ENCODE results near the gene ZIC5.

DNA sequence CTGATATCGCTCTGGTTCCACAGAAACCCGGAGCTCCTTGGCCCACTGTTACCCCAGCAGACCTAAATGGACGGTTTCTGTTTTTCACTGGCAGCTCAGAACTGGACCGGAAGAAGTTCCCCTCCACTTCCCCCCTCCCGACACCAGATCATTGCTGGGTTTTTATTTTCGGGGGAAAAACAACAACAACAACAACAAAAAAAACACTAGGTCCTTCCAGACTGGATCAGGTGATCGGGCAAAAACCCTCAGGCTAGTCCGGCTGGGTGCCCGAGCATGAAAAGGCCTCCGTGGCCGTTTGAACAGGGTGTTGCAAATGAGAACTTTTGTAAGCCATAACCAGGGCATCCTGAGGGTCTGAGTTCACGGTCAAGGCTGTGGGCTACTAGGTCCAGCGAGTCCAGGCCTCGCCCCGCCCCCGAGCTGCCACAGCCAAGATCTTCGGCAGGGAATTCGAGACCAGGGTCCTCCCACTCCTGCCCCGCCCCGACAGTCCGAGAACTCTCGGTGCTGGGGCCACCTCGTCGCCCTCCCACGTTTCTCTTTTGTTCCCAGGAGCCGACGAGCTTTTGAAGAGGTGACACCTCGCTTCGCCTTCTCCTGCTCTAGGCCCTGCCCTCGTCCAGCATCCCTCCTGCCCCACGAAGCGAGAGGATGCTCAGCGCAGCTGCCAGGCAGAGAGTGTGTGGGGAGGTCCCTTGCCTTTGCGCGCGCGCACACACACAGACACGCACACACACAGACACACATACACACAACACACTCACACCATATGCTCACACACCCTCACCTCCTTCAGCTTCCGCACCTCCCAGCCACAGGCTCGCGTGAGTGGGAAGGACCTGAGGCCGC is 18.8 kb upstream of the ZIC5 start:
- TF ChIP-seq BHLHE40 (IDR thresholded peaks at IDR 0.05; ENCODE audit: low read depth, low read length) (no peak), POLR2A (IDR thresholded peaks at IDR 0.05; ENCODE audit: low read depth, low read length) (no peak), MAFK (IDR thresholded peaks at IDR 0.05; ENCODE audit: low read depth, low read length) (no peak), RAD21 (IDR thresholded peaks at IDR 0.05; ENCODE audit: low read length) (no peak), RCOR1 (IDR thresholded peaks at IDR 0.05; ENCODE audit: insufficient replicate concordance, low read length) (no peak), MXI1 (IDR thresholded peaks at IDR 0.05; ENCODE audit: borderline replicate concordance, low read depth, low read length) (no peak), CEBPB (IDR thresholded peaks at IDR 0.05; ENCODE audit: low read depth, low read length) (no peak), SMC3 (IDR thresholded peaks at IDR 0.05; ENCODE audit: low read depth, low read length) (no peak), NFE2L2 (IDR thresholded peaks at IDR 0.05; ENCODE audit: low read depth, low read length) (no peak), RFX5 (IDR thresholded peaks at IDR 0.05; ENCODE audit: low read depth, low read length) (no peak), FOS (IDR thresholded peaks at IDR 0.05; ENCODE audit: low read depth, low read length) (no peak)
- TF ChIP-seq, protein P1, sequence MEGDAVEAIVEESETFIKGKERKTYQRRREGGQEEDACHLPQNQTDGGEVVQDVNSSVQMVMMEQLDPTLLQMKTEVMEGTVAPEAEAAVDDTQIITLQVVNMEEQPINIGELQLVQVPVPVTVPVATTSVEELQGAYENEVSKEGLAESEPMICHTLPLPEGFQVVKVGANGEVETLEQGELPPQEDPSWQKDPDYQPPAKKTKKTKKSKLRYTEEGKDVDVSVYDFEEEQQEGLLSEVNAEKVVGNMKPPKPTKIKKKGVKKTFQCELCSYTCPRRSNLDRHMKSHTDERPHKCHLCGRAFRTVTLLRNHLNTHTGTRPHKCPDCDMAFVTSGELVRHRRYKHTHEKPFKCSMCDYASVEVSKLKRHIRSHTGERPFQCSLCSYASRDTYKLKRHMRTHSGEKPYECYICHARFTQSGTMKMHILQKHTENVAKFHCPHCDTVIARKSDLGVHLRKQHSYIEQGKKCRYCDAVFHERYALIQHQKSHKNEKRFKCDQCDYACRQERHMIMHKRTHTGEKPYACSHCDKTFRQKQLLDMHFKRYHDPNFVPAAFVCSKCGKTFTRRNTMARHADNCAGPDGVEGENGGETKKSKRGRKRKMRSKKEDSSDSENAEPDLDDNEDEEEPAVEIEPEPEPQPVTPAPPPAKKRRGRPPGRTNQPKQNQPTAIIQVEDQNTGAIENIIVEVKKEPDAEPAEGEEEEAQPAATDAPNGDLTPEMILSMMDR (conservative IDR thresholded peaks at IDR 0.05; ENCODE audit: low read depth, low read length), result no peak
- TF ChIP-seq, protein P2, sequence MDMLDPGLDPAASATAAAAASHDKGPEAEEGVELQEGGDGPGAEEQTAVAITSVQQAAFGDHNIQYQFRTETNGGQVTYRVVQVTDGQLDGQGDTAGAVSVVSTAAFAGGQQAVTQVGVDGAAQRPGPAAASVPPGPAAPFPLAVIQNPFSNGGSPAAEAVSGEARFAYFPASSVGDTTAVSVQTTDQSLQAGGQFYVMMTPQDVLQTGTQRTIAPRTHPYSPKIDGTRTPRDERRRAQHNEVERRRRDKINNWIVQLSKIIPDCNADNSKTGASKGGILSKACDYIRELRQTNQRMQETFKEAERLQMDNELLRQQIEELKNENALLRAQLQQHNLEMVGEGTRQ (IDR thresholded peaks at IDR 0.05; ENCODE audit: low read depth, low read length), result no peak
- TF ChIP-seq, protein P3, sequence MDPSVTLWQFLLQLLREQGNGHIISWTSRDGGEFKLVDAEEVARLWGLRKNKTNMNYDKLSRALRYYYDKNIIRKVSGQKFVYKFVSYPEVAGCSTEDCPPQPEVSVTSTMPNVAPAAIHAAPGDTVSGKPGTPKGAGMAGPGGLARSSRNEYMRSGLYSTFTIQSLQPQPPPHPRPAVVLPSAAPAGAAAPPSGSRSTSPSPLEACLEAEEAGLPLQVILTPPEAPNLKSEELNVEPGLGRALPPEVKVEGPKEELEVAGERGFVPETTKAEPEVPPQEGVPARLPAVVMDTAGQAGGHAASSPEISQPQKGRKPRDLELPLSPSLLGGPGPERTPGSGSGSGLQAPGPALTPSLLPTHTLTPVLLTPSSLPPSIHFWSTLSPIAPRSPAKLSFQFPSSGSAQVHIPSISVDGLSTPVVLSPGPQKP (IDR thresholded peaks at IDR 0.05; ENCODE audit: borderline replicate concordance, low read depth, low read length), result no peak
